Kidney epithelial cell (primary cell): Measurements from ENCODE around the gene MAP3K15. TPM values are rescaled to one million over a fixed set of nuclear protein-coding genes. Genes with fewer than 3 reads are reported as not detected.
"Not testable (repeated sequence)": the region's sequence is repeated elsewhere in the genome, so short reads cannot be mapped to it uniquely, and the experiment has no call there.

Source experiments
- DNase-seq: peaks from one replicate; pipeline ENCODE4 v3.0.0-alpha.2; 2010; ENCODE audit warnings: low read depth
- H3K27me3 ChIP-seq: 2 replicates; pipeline ENCODE4 v1.6.0; 2011; ENCODE audit warnings: low read length; ENCODE audit not compliant: control insufficient read depth, insufficient read depth
- H3K36me3 ChIP-seq: 2 replicates; pipeline ENCODE4 v1.5.1; 2011; ENCODE audit warnings: low read length; ENCODE audit not compliant: control insufficient read depth, insufficient read depth
- H3K4me3 ChIP-seq: 2 replicates; pipeline ENCODE4 v1.5.1; 2011; ENCODE audit warnings: low read depth, mild to moderate bottlenecking, control low read depth, low read length
- total RNA-seq: library from RNA; depleted of rRNA; stranded (reverse); fragments of >200 nt; gene quantifications from 2 replicates; pipeline ENCODE4 v1.2.3, GENCODE V29; 2015
- TF ChIP-seq, protein P1 (sequence below): IDR thresholded peaks from 2 replicates; pipeline ENCODE4 v1.5.1; 2011; ENCODE audit warnings: mild to moderate bottlenecking, moderate library complexity, low read length, control low read depth, inconsistent platforms; ENCODE audit not compliant: insufficient read depth, poor library complexity, severe bottlenecking

Gene MAP3K15
- total RNA-seq, 1 donor from 2014 or later = 2.2 TPM

DNA sequence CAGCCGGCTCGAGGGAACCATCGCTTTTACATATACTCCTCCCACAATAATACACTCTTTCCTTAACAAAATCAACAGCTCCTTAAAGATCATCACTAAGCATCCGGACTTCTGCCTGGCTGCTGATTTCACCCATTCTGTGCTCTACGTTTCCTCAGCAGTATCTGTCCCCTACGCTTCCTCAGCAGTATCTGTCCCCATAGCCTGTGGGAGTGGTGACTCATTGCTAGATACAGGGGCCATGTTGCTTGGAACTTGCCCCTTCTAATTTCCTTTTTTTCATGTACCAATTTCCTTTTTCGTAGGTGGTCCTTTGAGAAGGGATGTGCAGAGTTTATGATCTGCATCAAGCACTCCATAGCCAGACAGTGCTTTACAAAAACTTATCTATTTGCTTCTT lies 18.6 kb downstream of the MAP3K15 start:
- H3K36me3 ChIP-seq = no peaks in the 10 kb centered on the region
- H3K4me3 ChIP-seq = no peak overlapping the region
- DNase-seq = no peak
- H3K27me3 ChIP-seq = no peaks in the 10 kb centered on the region
- TF ChIP-seq, protein P1, sequence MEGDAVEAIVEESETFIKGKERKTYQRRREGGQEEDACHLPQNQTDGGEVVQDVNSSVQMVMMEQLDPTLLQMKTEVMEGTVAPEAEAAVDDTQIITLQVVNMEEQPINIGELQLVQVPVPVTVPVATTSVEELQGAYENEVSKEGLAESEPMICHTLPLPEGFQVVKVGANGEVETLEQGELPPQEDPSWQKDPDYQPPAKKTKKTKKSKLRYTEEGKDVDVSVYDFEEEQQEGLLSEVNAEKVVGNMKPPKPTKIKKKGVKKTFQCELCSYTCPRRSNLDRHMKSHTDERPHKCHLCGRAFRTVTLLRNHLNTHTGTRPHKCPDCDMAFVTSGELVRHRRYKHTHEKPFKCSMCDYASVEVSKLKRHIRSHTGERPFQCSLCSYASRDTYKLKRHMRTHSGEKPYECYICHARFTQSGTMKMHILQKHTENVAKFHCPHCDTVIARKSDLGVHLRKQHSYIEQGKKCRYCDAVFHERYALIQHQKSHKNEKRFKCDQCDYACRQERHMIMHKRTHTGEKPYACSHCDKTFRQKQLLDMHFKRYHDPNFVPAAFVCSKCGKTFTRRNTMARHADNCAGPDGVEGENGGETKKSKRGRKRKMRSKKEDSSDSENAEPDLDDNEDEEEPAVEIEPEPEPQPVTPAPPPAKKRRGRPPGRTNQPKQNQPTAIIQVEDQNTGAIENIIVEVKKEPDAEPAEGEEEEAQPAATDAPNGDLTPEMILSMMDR = no peak

- no peaks in the 10 kb centered on the region for H3K27me3 ChIP-seq
- no peaks in the 10 kb centered on the region for H3K36me3 ChIP-seq
- DNase-seq = no peak
- no peak overlapping the region for H3K4me3 ChIP-seq
- TF ChIP-seq, protein P1 = no peak
Observed at GRCh38 chrX:19487520-19488200, 27.6 kb downstream of the MAP3K15 start.

DNA sequence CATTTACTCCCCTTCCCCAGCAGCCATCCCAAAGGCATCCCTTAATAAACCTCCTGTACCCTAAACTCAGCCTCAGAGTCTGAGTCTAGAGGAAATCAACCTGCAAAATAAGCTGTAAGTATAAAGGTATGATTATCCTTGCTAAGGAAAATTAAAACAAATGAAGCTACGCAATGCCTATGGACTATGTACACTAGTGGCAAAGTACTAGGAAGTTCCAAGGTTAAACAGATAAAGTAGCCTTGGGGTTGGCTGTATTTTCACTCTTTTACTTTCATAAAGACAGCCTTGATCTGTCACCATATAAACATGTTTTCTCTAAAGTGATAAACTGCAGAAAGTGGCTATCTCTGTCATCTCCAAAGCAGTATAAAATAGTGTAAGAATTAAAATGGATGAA lies 35.9 kb downstream of the MAP3K15 start:
- Histone ChIP-seq H3K27me3 (no peaks in the 10 kb centered on the region), H3K4me3 (no peak overlapping the region), H3K36me3 (no peaks in the 10 kb centered on the region)
- DNase-seq = no peak
- TF ChIP-seq, protein P1 = no peak

DNA sequence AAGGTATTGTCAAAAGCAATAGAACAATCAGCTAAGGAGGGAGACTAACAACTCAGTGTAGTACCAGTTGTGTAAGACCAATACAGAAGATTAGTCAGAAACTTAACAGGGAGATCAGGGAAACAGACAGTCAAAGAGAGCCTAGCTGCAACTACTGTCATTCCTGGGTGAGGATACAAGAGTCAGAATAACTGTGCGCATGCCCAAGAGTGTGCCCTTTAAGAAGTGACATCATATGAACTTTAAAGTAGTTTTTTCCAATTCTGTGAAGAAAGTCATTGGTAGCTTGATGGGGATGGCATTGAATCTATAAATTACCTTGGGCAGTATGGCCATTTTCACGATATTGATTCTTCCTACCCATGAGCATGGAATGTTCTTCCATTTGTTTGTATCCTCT lies 46.9 kb downstream of the MAP3K15 start:
- H3K4me3 ChIP-seq, DNase-seq, H3K36me3 ChIP-seq, H3K27me3 ChIP-seq: not testable (repeated sequence)

GRCh38 chrX:19462879-19463278 lies 52.4 kb downstream of the MAP3K15 start:
- DNase-seq = no peak
- TF ChIP-seq, protein P1 = no peak
- H3K4me3 ChIP-seq = no peak overlapping the region
- no peaks in the 10 kb centered on the region for H3K36me3 ChIP-seq
- no peaks in the 10 kb centered on the region for H3K27me3 ChIP-seq

GRCh38 chrX:19462231-19462630 lies 53.1 kb downstream of the MAP3K15 start:
- H3K27me3 ChIP-seq = no peaks in the 10 kb centered on the region
- no peak overlapping the region for H3K4me3 ChIP-seq
- TF ChIP-seq, protein P1 = no peak
- H3K36me3 ChIP-seq = no peaks in the 10 kb centered on the region
- DNase-seq = no peak
